Activated naive CD4-positive, alpha-beta T cell (primary cell): ENCODE results near the gene POLR2B.
"Not testable (repeated sequence)": the region's sequence is repeated elsewhere in the genome, so short reads cannot be mapped to it uniquely, and the experiment has no call there.

Experiments used
- DNase-seq, 4 experiments: peaks; one replicate each; lab custom pipeline; 2025; lab: John Stamatoyannopoulos, UW

The POLR2B gene

DNA sequence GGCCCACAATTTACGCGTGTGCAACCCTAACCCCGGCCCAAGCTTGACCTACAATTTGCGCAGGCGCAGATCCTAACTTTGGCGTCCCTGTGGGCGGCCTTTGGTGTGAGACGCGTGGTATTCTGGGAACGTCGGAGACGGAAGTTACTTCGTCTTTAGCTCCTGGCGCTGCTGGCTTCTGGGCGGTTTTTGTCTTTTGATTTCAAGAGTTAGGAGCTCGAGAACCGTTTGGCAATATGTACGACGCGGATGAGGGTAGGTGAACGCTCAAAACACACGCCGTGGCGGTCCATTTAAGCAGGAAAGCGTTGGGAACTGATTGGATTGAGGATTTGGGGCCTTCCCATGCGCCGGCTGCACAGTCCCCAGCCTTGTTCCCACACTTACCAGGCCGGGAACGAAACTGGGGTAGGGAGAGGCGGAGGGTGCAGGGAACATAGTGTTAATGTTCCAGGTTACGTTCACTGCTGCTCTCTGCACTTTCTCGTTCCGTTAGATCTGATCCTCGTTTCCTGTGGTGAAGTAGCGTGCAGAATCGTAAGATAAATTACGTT is at the start of gene POLR2B:
TSS of gene POLR2B (plus strand) at position 147 of the 554 bp plus-strand sequence. CDS start at position 237, 90 bp downstream.
- peak; percentile 57 to 67 (median 60) for DNase-seq

DNA sequence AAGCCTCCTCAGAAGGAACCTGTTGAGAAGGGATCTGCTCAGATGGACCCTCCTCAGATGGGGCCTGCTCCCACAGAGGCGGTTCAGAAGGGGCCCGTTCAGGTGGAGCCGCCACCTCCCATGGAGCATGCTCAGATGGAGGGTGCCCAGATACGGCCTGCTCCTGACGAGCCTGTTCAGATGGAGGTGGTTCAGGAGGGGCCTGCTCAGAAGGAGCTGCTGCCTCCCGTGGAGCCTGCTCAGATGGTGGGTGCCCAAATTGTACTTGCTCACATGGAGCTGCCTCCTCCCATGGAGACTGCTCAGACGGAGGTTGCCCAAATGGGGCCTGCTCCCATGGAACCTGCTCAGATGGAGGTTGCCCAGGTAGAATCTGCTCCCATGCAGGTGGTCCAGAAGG is 48.1 kb upstream of the POLR2B start:
- DNase-seq = no peak

DNA sequence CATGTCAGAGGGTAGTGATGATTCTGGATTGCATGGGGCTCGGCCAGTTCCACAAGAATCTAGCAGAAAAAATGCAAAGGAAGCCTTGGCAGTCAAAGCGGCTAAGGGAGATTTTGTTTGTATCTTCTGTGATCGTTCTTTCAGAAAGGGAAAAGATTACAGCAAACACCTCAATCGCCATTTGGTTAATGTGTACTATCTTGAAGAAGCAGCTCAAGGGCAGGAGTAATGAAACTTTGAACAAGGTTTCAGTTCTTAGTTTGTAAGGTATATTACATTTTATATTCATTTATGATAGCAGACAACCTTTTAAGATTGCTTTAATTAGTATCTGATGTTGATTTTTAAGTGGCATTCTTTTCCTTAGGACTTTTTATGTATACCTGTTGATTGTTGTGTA is 46.8 kb upstream of the POLR2B start:
- no peak for DNase-seq

DNA sequence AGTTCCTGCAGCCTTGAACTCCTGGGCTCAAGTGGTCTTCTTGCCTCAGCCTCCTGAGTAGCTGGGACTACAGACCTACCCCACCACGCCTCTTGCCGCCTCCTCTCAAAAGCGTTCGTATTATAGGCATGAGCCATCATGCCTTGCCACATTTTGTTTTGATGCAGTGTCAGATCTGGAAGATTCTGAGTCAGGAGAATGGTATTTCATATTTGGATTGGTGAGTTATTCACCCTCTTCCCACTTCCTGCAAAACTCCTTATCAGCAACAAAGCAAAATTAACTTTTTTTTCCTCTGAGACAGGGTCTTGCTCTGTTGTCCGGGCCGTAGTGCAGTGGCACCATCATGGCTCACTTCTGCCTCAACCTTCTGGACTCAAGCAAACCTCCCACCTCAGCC is 41.4 kb upstream of the POLR2B start:
- DNase-seq = no peak

DNA sequence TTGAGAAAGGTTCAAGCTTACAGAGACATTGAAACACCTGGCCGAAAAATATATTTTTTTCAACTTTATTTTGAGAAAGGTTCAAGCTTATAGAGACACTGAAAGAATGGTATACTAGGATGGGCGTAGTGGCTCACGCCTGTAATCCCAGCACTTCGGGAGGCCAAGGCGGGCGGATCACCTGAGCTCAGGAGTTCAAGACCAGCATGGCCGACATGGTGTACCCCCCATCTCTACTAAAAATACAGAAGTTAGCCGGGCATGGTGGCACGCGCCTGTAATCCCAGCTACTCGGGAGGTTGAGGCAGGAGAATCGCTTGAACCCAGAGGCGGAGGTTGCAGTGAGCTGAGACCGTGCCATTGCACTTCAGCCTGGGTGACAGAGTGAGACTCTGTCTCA is 38.9 kb upstream of the POLR2B start:
- not testable (repeated sequence) for DNase-seq

DNA sequence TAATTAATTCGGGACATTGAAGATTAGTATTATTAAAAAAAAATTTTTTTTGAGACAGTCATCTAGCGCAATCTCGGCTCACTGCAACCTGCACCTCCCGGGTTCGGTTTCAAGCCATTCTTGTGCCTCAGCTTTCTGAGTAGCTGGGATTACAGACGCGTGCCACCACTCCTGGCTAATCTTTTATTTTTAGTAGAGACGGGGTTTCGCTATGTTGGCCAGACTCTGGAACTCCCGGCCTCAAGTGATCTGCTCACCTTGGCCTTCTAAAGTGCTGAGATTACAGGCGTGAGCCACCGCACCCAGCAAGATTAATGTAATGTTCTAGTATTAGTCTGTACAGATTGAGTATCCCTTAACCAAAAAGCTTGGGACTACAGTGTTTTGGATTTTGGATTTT is 38.3 kb upstream of the POLR2B start:
- DNase-seq = no peak

DNA sequence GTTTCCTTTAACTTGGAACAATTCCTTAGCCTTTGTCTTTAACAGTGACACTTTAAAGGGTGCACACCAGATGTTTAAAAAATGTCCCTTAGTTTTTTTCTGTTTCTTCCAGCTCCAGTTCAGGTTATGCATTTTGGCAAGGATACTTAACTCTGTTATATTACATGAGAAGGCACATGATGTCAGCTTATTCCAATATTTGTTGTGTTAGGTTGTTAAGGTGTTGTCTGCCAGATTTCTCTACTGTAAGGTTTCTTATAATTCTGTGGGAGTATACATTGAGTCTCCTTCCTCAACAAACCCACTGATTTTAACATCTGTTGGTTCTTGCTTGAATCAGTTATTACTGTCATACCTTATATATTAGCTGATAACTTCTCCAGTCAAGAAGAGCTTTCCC is 37.7 kb upstream of the POLR2B start:
- no peak for DNase-seq

DNA sequence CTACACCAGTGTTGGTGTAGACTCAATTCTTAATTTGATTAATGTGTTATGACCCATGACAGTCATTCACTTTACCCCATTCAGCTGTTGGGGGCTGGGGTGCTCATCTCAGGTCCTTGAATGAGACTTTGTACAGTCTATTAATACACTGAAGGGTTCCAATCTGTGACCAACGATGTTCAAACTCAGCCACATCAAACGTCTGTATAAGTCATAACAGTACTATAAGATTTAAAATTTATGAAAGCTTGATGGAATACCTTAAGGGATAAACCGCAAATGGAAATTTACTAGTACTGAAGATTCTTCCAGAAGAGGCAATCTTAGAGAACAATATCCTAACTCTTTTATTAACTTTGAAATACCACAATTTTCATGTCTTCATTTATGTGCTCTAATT is 37.3 kb upstream of the POLR2B start:
- DNase-seq = no peak

DNA sequence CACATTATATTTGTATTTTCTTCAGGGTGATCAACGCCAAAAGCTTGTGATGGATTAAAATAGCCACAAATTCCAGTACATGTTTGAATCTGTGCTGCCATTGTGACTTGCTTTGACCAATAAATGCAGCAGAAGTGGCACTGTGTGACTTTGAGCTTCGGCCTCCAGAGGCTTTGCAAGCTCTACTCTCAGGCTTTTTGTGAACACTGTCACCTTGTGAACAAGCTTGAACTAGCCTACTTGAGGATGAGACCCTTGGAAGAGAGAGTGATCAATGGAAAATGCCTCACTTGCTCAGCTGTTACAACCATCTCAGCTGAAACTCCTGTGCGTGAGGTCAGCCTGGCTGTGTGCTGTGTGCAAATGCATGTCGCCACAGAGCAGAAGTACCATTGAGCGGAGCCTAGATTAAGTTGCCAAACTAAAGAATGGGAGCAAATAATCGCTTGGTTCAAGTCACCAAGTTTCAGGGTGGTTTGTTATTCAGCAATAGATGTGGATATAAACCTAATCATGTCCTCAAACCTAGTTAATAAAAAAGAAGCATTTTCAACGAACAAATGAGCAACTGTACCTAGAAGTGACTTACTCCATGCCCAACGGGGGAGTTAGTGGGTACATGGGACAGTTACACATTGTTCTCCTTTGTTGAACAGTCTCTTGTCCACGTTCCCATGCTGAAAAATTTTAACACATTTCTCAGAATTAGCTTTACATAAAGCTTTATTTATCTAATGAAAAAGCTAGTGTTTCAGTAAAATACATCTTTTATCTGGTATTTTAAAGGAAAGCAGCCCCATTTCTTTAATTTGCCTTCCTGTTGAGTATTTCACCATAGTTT is 24.8 kb upstream of the POLR2B start:
- no peak for DNase-seq

DNA sequence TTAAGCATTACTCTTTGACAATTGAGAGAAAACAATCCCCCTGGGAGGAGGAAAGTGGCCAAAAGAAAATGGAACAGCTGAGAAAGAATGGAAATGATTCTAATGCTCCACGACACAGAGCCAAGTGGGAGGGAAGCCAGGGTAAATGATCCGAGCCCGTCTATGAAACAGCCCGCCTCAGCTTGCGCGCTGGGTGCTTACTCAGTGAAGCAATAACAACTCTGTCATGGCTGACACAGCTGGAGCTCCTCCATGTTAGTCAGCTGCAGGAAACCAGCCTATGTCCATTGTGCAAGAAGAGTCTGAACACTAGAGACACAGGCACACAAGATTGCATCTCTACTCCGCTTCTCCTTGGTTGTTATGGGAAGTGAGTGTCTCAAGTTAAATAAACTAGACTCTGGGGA is 20.6 kb upstream of the POLR2B start:
- no peak for DNase-seq

DNA sequence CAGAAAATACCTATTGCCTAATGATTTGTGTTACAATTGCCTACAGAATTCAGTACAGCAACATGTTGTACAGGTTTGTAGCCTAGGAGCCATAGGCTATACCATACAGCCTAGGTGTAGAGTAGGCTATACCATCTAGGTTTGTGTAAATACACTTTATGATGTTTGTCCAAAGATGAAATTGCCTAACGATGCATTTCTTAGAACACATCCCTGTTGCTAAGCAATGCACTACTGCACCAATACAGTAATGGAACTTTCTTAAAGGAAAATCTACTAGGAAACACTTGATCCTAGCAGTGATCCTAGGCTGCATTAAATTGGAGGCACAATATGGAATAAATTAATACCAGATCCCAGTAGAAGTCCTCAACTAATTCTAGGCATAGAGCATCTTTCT is 19.6 kb upstream of the POLR2B start:
- no peak for DNase-seq

DNA sequence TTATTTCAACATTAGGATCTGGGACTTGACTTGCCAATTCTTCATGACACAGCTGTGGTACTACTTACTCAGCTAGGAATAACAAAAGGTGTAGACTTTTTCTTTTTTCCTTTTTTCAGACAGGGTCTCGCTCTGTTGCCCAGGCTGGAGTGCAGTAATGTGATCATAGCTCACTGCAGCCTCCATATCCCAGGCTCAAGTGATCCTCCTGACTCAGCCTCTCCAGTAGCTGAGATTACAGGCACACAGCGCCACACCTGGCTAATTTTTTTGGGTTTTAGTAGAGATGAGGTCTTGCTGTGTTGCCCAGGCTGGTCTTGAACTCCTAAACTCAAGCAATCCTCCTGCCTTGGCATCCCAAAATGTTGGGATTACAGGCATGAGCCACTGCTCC is 17.6 kb upstream of the POLR2B start:
- DNase-seq = no peak

DNA sequence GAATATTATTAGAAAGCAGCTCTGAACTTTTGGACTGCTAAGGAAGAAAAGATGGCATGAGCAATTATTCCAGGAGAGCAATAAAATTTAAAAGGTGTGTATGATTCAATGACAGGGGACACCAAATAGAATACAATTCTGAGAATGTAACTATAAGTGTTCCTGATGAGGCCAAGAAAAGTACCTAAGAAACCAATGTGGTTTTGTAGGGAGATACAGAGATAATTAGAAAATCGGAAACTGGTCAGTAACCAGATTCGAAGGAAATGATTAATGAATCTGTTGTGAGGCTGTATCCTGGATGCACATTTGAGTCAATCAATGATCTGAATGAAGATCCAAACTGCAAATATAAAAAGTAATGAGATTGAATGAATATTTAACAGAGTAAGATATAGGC is 7.3 kb upstream of the POLR2B start:
- no peak for DNase-seq

DNA sequence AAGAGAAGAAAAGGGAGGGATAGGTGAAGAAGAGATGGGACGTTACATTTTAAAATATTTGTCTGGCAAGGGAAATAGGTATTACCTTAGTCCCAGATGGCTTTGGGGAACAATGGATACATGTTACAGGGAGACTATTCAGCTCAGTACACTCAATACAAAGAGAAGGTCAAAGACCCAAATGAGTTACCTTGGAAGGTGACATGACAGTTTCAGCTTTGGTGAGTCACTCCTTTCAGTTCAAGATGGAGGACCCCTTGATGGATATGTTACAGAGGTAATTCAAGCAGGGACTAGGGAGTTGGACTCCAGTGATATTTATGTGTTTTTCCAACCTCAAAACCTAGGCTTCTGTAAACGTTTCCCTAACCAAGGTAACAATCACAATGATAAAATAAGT is 6.3 kb upstream of the POLR2B start:
- DNase-seq = no peak

DNA sequence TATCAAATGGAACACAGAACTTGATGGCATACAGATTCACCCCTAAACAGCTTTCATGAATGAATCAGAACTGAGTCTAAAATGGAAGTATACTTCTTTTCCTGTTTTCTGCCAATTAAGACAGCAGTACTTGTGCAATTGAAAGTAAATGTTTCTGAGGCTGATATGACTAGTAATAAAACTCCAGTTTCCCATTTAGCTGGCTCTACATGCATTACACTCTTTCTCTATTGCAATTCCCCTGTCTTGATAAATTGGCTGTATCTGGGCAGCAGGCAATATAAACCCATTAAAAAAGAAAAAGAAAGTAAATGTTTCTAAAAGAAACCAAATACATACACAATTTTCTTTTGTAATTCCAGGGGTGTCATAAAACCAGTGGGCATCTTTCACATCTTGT is 5.9 kb upstream of the POLR2B start:
- DNase-seq = no peak

DNA sequence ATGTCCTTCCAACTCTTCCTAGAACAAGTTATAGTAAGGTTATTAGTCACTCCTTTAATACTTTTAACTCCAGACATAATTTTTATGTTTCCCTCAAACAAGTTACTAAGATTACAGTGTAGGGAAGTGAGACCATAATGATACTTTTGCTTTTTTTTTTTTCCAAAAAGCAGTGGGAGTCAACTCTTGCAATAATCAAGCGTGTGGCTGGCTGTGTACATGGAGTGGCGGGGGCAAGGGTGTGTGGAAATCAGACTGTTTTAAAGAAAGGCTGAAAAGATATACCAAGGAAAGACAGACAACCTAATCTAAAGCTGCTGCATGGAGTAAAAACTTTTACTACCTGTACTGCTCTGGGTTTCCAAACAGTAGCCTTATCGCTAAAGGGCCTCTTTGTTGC is 5.4 kb upstream of the POLR2B start:
- DNase-seq = no peak

DNA sequence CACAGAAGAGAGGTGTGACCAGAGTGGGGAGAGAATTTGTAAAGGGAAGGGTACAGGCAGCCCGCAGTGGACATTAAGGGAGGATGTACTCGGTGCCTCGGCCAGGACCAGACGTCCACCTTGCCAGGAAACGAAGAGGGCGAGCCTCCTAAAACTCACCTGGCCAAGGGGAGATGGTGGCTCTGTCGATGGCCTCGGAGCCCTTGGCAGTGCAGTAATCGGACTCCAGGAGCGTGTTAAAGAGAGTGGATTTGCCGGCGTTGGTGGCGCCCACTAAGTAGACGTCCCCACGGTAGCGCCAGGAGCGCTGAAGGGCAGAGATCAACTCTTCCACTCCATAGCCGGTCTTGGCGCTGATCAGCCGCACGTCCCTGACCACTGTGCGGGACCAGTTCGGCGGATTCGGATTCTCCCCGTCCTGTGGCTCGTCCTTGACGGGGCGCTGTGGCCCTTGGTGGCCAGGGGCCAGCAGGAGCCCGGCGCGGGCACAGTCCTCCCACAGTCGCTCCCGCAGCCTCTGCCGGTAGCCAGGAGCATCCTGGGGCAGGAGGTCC is 2.3 kb upstream of the POLR2B start:
- DNase-seq = no peak

DNA sequence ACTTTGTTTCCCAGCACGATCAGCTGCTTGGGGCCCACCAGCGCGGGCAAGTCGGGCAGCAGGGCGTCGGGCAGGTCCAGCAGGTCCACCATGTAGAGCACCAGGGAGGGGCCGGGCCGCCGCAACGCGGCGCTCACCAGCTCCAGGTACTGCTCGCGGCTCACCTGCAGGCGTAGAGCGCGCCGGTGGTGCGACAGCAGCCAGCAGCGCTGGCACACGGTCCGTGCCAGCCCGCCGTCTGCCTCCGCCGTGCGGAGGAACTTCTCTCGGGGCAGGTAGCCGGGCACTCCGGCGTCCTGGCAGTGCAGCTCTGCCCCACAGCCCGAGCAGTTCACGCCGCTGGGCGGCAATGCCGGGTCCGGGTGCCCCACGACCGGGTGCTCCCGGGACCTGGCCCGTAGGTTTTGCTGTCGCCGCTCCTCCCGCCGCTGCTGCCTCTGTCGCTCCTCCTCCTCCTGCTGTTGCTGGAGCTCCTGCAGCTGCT is 1.8 kb upstream of the POLR2B start:
- peak; percentile 22 to 49 (median 41) for DNase-seq

DNA sequence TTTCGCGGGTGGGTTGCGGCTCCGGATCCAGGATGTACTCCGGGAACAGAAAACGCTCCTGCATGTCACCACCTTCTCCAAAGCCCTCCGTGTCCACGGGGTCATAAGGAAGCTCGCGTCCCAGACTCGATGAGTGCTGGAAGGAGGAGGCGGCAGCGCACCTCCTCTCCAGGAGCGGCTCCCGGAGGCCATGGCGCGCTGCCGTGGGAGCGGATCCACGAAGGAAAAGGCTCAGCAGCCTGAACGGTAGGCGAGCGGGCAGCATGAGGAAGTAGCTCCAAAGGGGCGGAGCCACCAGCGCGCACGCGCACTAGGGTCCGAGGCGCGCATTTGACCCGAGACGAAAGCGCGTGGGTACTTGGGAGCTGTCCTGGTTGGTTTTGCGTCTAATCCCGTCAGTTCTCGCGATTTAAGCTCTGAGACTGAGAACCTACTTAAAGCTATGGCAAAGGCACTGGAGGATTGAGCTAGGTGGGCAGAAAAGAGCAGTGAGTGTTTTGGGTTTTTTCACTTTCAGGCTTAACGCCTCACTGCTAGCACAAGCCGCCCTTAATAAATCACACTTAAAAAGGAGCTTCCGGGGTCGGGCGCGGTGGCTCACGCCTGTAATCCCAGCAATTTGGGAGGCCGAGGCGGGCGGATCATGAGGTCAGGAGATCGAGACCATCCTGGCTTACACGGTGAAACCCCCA is 1.2 kb upstream of the POLR2B start, which contains the start of gene NOA1:
TSS of gene NOA1 (minus strand) at position 286 of the 692 bp plus-strand sequence. CDS start at position 265, 21 bp downstream.
- DNase-seq = peak; percentile 88 to 94 (median 93)

DNA sequence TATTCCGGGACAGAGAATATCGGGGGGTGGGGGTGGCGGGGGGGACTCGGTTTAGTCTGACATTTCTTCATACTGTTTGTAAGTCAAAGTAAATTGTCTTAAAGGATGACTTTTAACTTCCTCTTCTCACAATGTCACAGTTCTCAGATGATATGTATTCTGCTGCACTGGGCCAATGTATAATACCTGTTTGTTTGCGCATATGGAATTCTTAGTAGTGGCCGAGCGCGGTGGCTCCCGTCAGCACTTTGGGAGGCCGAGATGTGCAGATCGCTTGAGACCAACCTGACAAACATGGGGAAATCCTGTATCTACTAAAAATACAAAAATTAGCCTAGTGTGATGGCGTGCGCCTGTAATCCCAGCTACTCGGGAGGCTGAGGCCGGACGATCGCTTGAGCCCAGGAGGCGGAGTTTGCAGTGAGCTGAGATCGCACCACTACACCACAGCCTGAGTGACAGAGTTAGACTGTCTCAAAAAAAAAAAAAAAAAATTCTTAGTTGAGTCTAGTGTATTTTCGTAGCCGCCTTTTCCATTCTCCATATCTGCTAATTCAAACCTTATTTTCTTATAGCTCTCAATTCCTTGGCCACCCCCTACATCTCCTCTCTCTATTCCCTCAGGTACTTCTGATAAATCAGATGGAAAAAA is 851 bp downstream of the POLR2B start:
- peak in 1 of 4 experiments; percentile 5 for DNase-seq

DNA sequence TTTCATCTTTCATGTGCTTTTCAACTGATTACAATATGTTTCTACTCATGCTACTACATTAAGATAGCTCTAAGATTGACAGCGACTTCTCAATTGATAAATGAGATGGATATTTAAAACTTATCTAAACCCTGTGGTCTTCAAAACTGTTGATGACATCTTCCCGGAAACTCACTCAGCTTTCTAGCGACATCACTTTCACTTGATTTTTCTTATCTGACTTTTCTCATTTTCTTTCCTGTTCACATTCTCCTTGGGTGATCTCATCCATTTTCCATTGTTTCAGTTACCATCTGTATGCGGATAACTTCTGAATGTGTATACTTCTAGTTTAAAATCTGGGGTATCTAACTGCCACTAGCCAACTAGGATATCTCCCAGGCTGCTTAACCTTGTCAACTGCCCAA is 3.1 kb downstream of the POLR2B start:
- no peak for DNase-seq

DNA sequence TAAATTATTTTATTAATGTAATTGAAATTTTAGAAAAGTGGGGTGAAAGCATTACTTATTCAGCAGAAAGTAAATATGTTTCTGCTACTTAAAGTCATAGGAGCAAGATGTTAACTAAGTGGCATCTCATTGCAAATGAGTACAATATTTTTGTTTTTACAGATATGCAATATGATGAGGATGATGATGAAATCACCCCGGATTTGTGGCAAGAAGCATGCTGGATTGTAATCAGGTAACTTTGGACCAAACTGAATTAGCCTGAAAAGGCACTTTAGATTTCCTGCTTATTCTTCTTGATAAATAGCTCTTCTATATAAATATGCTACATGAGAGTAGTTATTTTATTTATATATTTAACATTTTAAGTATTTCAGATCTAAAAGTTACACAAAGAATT is 7.5 kb downstream of the POLR2B start:
- DNase-seq = no peak
